Upper lobe of left lung (tissue), 6 donors: ENCODE results near the gene VIT. TPM values are rescaled to one million over a fixed set of nuclear protein-coding genes. Genes with fewer than 3 reads are reported as not detected.

ENCODE experiments used
- ATAC-seq, 2 donors: fragments of 200-7000 bp; cut with Tn5 transposase; one replicate each; pipeline ENCODE4 v1.9.1; 2022; ENCODE audit warnings: mild to moderate bottlenecking in 2 of 2, moderate library complexity in 2 of 2; ENCODE audit not compliant: low FRiP score in 2 of 2
- DNase-seq, 2 donors: peaks; one replicate each; pipeline ENCODE4 v3.0.0-alpha.2; 2019 to 2020
- H3K27ac ChIP-seq, 4 donors: fragments of 200-600 bp; sonication (generic); one replicate each; pipeline ENCODE4 v1.5.1; 2016 to 2019
- H3K27me3 ChIP-seq, 4 donors: fragments of 200-600 bp; sonication (generic); one replicate each; pipeline ENCODE4 v1.5.1; 2017 to 2019
- H3K36me3 ChIP-seq, 4 donors: fragments of 200-600 bp; sonication (generic); one replicate each; pipeline ENCODE4 v1.5.1; 2016 to 2019
- H3K4me1 ChIP-seq, 4 donors: fragments of 200-600 bp; sonication (generic); one replicate each; pipeline ENCODE4 v1.5.1; 2018 to 2019
- H3K4me3 ChIP-seq, 4 donors: fragments of 200-600 bp; sonication (generic); one replicate each; pipeline ENCODE4 v1.5.1; 2017 to 2019; ENCODE audit warnings: mild to moderate bottlenecking in 2 of 4, moderate library complexity in 1 of 4
- H3K9me3 ChIP-seq, 4 donors: fragments of 200-600 bp; sonication (generic); one replicate each; pipeline ENCODE4 v1.5.1; 2018 to 2019
- EP300 ChIP-seq, 4 donors: sonication (generic); formaldehyde crosslinking; IDR thresholded peaks; one replicate each; pipeline ENCODE4 v1.5.1; 2017; ENCODE audit warnings: antibody characterized with exemption in 4 of 4, control low read depth in 2 of 4
- POLR2A ChIP-seq, 4 donors: fragments of 450-650 bp; IDR thresholded peaks; one replicate each; pipeline ENCODE4 v1.5.1; 2016 to 2017; ENCODE audit warnings: antibody characterized with exemption in 4 of 4, mild to moderate bottlenecking in 2 of 4
- POLR2AphosphoS5 ChIP-seq, 2 donors: sonication (generic); formaldehyde crosslinking; IDR thresholded peaks; one replicate each; pipeline ENCODE4 v1.5.1; 2017; ENCODE audit warnings: antibody characterized with exemption in 2 of 2
- WGBS, 2 donors: methylation state at CpG; one replicate each; pipeline ENCODE4 v1.1.5; 2017 to 2018; 5-methylcytosine and 5-hydroxymethylcytosine counted together
- total RNA-seq, 6 donors: library from RNA; depleted of rRNA in 4 of 6; stranded (reverse); fragments of >200 nt in 4 of 6; gene quantifications; one replicate each; pipeline versions ENCODE4 v1.1.0 to v1.2.1, GENCODE V29; 2016 to 2021
- TF ChIP-seq, protein P1 (sequence below), 6 experiments: fragments of 450-650 bp in 4 of 6; fragments of 200-600 bp in 2 of 6; sonication (generic) in 2 of 6; IDR thresholded peaks; one replicate each; pipeline ENCODE4 v1.5.1; 2016 to 2019; ENCODE audit warnings: antibody characterized with exemption in 6 of 6
- donor health status: DM: no; HTN: no; CAD: no; lungs with moderate emphysema.
- donor health status: DM: no; HTN: yes; CAD: no; lungs with severe emphysema.

The VIT gene
- total RNA-seq, 6 donors from 2014 or later = 0.22 to 1.4 (median 0.54) TPM; not detected in 1

DNA sequence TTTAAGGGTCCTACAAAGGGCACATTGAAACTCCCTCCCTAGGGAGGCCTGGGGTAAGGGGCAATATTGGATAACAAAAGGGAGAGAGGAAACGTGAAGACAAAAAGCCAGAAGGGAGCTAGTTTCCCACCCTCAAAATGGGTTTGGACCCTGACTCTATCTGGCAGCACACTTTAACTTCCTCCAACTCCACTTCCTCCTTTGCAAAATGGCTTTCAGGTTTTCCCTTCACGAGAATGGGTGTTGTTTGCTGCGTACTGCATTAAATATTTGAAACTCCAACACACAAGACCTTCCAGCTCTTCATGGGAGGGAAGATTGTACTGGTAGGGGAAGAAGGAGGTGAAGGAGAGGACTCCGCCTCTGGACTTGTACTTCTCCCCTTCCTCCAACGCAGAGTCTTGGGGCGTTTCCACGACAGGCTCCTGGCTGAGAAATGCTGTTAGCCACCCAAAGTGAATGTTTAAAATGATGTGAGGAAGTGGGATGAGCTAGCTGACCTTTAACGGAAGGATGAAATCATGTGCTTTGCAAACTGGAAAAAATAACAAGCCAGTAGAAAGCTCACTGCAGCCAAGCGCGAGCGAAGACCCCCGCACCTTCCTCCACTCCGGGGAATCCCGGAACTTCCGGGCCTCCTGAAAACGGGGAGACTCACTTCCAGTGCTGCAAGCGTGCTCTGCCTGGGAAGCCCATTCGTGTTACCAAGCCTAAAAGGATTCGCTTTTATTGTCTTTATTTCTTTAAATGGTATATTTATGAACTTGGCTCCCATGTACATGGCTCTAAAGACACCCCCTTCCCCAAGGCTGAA, 85.6 kb downstream of the VIT start:
- DNase-seq (no peak), ATAC-seq (peak in 1 of 2 donors; percentile 33)
- no peak for TF ChIP-seq POLR2A (IDR thresholded peaks at IDR 0.05)
- no peaks in the 10 kb centered on the region for H3K9me3 ChIP-seq
- no peaks in the 10 kb centered on the region for H3K27me3 ChIP-seq
- 62 to 68% methylated on average over 19 of the region's 19 CpGs for WGBS, 2 donors
- H3K4me1 ChIP-seq = peaks cover 0 to 3% (median 1%) of the 10 kb centered on the region in 4 donors
- H3K36me3 ChIP-seq = no peaks in the 10 kb centered on the region
- H3K4me3 ChIP-seq = no peak overlapping the region
- H3K27ac ChIP-seq = no peak overlapping the region

DNA sequence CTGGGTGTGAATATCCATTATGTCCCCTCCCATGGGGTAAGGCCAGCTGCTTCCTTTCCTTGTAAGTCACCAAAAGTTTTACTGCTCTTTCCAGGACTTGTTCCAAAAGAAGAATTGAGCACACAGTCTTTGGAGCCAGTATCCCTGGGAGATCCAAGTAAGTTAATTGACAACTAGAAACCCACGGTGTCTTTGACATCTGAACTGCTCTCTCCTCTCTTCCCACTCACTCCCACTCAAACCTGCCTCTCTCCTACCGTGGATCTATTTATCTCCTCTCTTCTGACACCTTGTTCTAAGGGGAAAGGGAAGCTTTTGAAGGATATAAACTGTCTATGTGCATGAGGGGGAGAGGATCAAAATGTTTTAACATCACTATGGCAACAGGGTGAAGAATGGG, 86.7 kb downstream of the VIT start:
- DNase-seq (no peak), ATAC-seq (no peak)
- Histone ChIP-seq H3K4me1 (peaks cover 0 to 3% (median 1%) of the 10 kb centered on the region in 4 donors), H3K9me3 (no peaks in the 10 kb centered on the region), H3K36me3 (no peaks in the 10 kb centered on the region), H3K27me3 (no peaks in the 10 kb centered on the region), H3K27ac (no peak overlapping the region), H3K4me3 (no peak overlapping the region)
- 25 to 36% methylated on average over 2 of the region's 2 CpGs for WGBS, 2 donors
- TF ChIP-seq POLR2A (IDR thresholded peaks at IDR 0.05) (no peak), POLR2AphosphoS5 (IDR thresholded peaks at IDR 0.05) (no peak), EP300 (IDR thresholded peaks at IDR 0.05) (no peak)
- TF ChIP-seq, protein P1, sequence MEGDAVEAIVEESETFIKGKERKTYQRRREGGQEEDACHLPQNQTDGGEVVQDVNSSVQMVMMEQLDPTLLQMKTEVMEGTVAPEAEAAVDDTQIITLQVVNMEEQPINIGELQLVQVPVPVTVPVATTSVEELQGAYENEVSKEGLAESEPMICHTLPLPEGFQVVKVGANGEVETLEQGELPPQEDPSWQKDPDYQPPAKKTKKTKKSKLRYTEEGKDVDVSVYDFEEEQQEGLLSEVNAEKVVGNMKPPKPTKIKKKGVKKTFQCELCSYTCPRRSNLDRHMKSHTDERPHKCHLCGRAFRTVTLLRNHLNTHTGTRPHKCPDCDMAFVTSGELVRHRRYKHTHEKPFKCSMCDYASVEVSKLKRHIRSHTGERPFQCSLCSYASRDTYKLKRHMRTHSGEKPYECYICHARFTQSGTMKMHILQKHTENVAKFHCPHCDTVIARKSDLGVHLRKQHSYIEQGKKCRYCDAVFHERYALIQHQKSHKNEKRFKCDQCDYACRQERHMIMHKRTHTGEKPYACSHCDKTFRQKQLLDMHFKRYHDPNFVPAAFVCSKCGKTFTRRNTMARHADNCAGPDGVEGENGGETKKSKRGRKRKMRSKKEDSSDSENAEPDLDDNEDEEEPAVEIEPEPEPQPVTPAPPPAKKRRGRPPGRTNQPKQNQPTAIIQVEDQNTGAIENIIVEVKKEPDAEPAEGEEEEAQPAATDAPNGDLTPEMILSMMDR (IDR thresholded peaks at IDR 0.05) = no peak

DNA sequence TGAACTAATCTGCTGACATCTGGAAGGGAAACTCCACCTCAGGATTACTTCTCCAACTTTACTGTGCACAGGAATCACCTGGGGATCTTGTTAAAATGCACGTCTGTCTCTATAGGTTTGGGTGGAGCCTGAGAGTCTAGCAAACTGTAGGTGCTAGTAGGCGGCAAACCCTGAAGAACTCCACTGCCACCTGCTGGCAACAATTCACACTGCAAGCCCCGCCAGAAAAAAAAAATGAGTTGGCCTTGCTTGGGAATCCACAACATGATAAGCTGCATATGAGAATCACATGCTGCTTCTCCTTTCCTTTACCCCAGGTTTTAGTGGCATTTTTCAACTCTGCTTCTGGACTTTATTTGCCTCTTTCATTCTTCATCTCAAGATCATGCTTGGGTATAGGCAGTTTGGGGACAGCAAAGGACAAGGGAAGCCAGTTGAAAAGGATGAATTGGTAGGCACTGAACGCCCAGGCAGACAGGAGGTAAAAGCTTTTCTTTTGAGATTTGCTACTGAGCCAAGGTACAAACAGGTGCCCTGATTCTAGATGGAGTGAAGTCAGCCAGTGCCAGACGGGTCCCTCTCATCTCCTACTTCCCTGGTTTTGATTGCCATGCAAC, 88.8 kb downstream of the VIT start:
- peak; percentile 71 to 73 for ATAC-seq

GRCh38 chr2:36789181-36789804, 92.8 kb downstream of the VIT start:
- no peaks in the 10 kb centered on the region for H3K36me3 ChIP-seq
- no peak overlapping the region for H3K27ac ChIP-seq
- no peak overlapping the region for H3K4me3 ChIP-seq
- TF ChIP-seq, protein P1 (IDR thresholded peaks at IDR 0.05) = no peak
- no peak for TF ChIP-seq POLR2AphosphoS5 (IDR thresholded peaks at IDR 0.05)
- no peak for TF ChIP-seq POLR2A (IDR thresholded peaks at IDR 0.05)
- TF ChIP-seq EP300 (IDR thresholded peaks at IDR 0.05) = no peak
- H3K27me3 ChIP-seq = no peaks in the 10 kb centered on the region
- no peaks in the 10 kb centered on the region for H3K4me1 ChIP-seq
- WGBS, 2 donors = 58 to 73% methylated on average over 11 of the region's 11 CpGs
- H3K9me3 ChIP-seq = no peaks in the 10 kb centered on the region
- no peak for DNase-seq
- no peak for ATAC-seq

More for the DNA sequence above, 88.8 kb downstream of the VIT start:
- Histone ChIP-seq H3K27me3 (no peaks in the 10 kb centered on the region), H3K4me1 (peaks cover 0 to 2% (median 0%) of the 10 kb centered on the region in 4 donors), H3K27ac (no peak overlapping the region), H3K36me3 (no peaks in the 10 kb centered on the region), H3K9me3 (no peaks in the 10 kb centered on the region), H3K4me3 (no peak overlapping the region)
- WGBS, 2 donors = 32 to 35% methylated on average over 5 of the region's 5 CpGs
- peak in 1 of 2 donors; percentile 52 for DNase-seq
- no peak for TF ChIP-seq POLR2A (IDR thresholded peaks at IDR 0.05)
- TF ChIP-seq POLR2AphosphoS5 (IDR thresholded peaks at IDR 0.05) = no peak
- TF ChIP-seq, protein P1 (IDR thresholded peaks at IDR 0.05) = peak; percentile 67 to 97 (median 85)

GRCh38 chr2:36792951-36793350, 96.4 kb downstream of the VIT start:
- Histone ChIP-seq H3K9me3 (no peaks in the 10 kb centered on the region), H3K36me3 (no peaks in the 10 kb centered on the region), H3K27ac (no peak overlapping the region), H3K4me3 (no peak overlapping the region), H3K27me3 (no peaks in the 10 kb centered on the region), H3K4me1 (no peaks in the 10 kb centered on the region)
- WGBS, 2 donors = 33 to 46% methylated on average over 2 of the region's 2 CpGs
- TF ChIP-seq EP300 (IDR thresholded peaks at IDR 0.05) (no peak), POLR2AphosphoS5 (IDR thresholded peaks at IDR 0.05) (no peak), POLR2A (IDR thresholded peaks at IDR 0.05) (no peak)
- TF ChIP-seq, protein P1 (IDR thresholded peaks at IDR 0.05) = no peak
- no peak for ATAC-seq
- no peak for DNase-seq
